Measurements from ENCODE around the gene DAO. TPM values are rescaled to one million over a fixed set of nuclear protein-coding genes. Genes with fewer than 3 reads are reported as not detected.
"Not testable (repeated sequence)": the region's sequence is repeated elsewhere in the genome, so short reads cannot be mapped to it uniquely, and the experiment has no call there.

The DAO gene
- total RNA-seq, 6 experiments from 2014 or later: not detected

- no peak overlapping the region for H3K4me3 Mint-ChIP-seq
- no peak overlapping the region for H3K27ac Mint-ChIP-seq
- peaks cover 24% of the 10 kb centered on the region for H3K36me3 Mint-ChIP-seq (ENCODE audit: low read depth)
- DNase-seq: no peak
- no peak for TF ChIP-seq CTCF (IDR thresholded peaks at IDR 0.05)
- H3K9me3 Mint-ChIP-seq: peaks cover 13% of the 10 kb centered on the region
- peaks cover 24% of the 10 kb centered on the region for H3K4me1 Mint-ChIP-seq (ENCODE audit: low read depth)
- H3K27me3 Mint-ChIP-seq (ENCODE audit: insufficient read depth): peaks cover 7% of the 10 kb centered on the region
Observed at GRCh38 chr12:108860443-108860842, 19.4 kb upstream of the DAO start.

- Mint-ChIP-seq H3K9me3 (peaks cover 6% of the 10 kb centered on the region), H3K27ac (no peak overlapping the region), H3K27me3 (ENCODE audit: insufficient read depth) (no peaks in the 10 kb centered on the region; the same call in 1 of the 2 replicates), H3K4me3 (no peak overlapping the region), H3K36me3 (ENCODE audit: low read depth) (peaks cover 9% of the 10 kb centered on the region; the same call in 1 of the 2 replicates), H3K4me1 (ENCODE audit: low read depth) (peaks cover 16% of the 10 kb centered on the region)
- no peak for DNase-seq
- TF ChIP-seq CTCF (IDR thresholded peaks at IDR 0.05): no peak
Observed at GRCh38 chr12:108861878-108862587, 17.9 kb upstream of the DAO start.

- H3K4me3 Mint-ChIP-seq: no peak overlapping the region
- peaks cover 16% of the 10 kb centered on the region for H3K4me1 Mint-ChIP-seq (ENCODE audit: low read depth)
- peaks cover 6% of the 10 kb centered on the region for H3K9me3 Mint-ChIP-seq
- no peak for DNase-seq
- H3K36me3 Mint-ChIP-seq (ENCODE audit: low read depth): peaks cover 9% of the 10 kb centered on the region; the same call in 1 of the 2 replicates
- no peak overlapping the region for H3K27ac Mint-ChIP-seq
- H3K27me3 Mint-ChIP-seq (ENCODE audit: insufficient read depth): no peaks in the 10 kb centered on the region; the same call in 1 of the 2 replicates
- no peak for TF ChIP-seq CTCF (IDR thresholded peaks at IDR 0.05)
Observed at GRCh38 chr12:108862588-108862959, 17.3 kb upstream of the DAO start.

GRCh38 chr12:108865169-108865568, 14.7 kb upstream of the DAO start:
- H3K27ac Mint-ChIP-seq: no peak overlapping the region
- H3K4me1 Mint-ChIP-seq (ENCODE audit: low read depth): no peaks in the 10 kb centered on the region
- no peak for DNase-seq
- no peak overlapping the region for H3K4me3 Mint-ChIP-seq
- no peak for TF ChIP-seq CTCF (IDR thresholded peaks at IDR 0.05)
- peaks cover 2% of the 10 kb centered on the region for H3K27me3 Mint-ChIP-seq (ENCODE audit: insufficient read depth)
- peaks cover 11% of the 10 kb centered on the region for H3K9me3 Mint-ChIP-seq
- H3K36me3 Mint-ChIP-seq (ENCODE audit: low read depth): peaks cover 9% of the 10 kb centered on the region; the same call in 1 of the 2 replicates

- not testable (repeated sequence) for H3K36me3 Mint-ChIP-seq (ENCODE audit: low read depth); H3K4me1 Mint-ChIP-seq (ENCODE audit: low read depth); H3K27ac Mint-ChIP-seq; DNase-seq; H3K27me3 Mint-ChIP-seq (ENCODE audit: insufficient read depth); H3K4me3 Mint-ChIP-seq
- H3K9me3 Mint-ChIP-seq: peaks cover 11% of the 10 kb centered on the region
Observed at GRCh38 chr12:108866083-108866482, 13.8 kb upstream of the DAO start.

GRCh38 chr12:108868781-108869180, 11.1 kb upstream of the DAO start:
- Mint-ChIP-seq H3K36me3 (ENCODE audit: low read depth) (0 out of 2 replicates have a peak, but pooled peaks cover under 1% of the 10 kb centered on the region), H3K27ac (no peak overlapping the region), H3K9me3 (peaks cover 5% of the 10 kb centered on the region; the same call in 1 of the 2 replicates), H3K27me3 (ENCODE audit: insufficient read depth) (peaks cover 8% of the 10 kb centered on the region), H3K4me1 (ENCODE audit: low read depth) (no peaks in the 10 kb centered on the region), H3K4me3 (no peak overlapping the region)
- no peak for DNase-seq
- no peak for TF ChIP-seq CTCF (IDR thresholded peaks at IDR 0.05)

Data from HFFc6 (cell line).